PFSK-1 (cell line): ENCODE results near the gene MAP4K2.
A peak's percentile ranks its signal among the peaks of the same experiment; 100 is the strongest.

ENCODE experiments used
- FOXP2 ChIP-seq: optimal IDR thresholded peaks from 2 replicates; pipeline ENCODE3; 2011; ENCODE audit warnings: borderline replicate concordance, control low read depth, inconsistent platforms; ENCODE audit not compliant: insufficient read depth; ENCODE audit errors: extremely low read length, extremely low read depth
- POLR2AphosphoS5 ChIP-seq: IDR thresholded peaks from 2 replicates; pipeline ENCODE4 v1.6.1; 2012; ENCODE audit warnings: low read depth, mild to moderate bottlenecking, control low read depth, low read length, moderate library complexity
- REST ChIP-seq, 2 experiments: IDR thresholded peaks; 2 replicates each; pipeline versions ENCODE4 v1.6.1 to v1.8.0; 2011 to 2012; ENCODE audit warnings: low read depth in 2 of 2, low read length in 2 of 2, control low read depth in 1 of 2, inconsistent platforms in 1 of 2, mild to moderate bottlenecking in 1 of 2, moderate library complexity in 1 of 2; ENCODE audit not compliant: insufficient read depth in 1 of 2
- SIN3A ChIP-seq: IDR thresholded peaks from 2 replicates; pipeline ENCODE4 v1.6.1; 2012; ENCODE audit warnings: mild to moderate bottlenecking, low read length, moderate library complexity, borderline replicate concordance; ENCODE audit not compliant: insufficient read depth
- TAF1 ChIP-seq: IDR thresholded peaks from 2 replicates; pipeline ENCODE4 v1.6.1; 2012; ENCODE audit warnings: low read length, control low read depth, borderline replicate concordance; ENCODE audit not compliant: insufficient read depth

MAP4K2 gene

GRCh38 chr11:64787526-64788320 is 15.3 kb downstream of the MAP4K2 start:
- TF ChIP-seq FOXP2 (no peak), REST (IDR thresholded peaks at IDR 0.05; ENCODE audit: insufficient read depth in 1 of 2, low read depth in 2 of 2, low read length in 2 of 2) (no peak), SIN3A (no peak), POLR2AphosphoS5 (no peak), TAF1 (no peak)

GRCh38 chr11:64786308-64786707 is 16.7 kb downstream of the MAP4K2 start:
- TF ChIP-seq REST (IDR thresholded peaks at IDR 0.05; ENCODE audit: insufficient read depth in 1 of 2, low read depth in 2 of 2, low read length in 2 of 2) = no peak
- no peak for TF ChIP-seq TAF1
- no peak for TF ChIP-seq FOXP2
- no peak for TF ChIP-seq SIN3A
- TF ChIP-seq POLR2AphosphoS5 = no peak

- TF ChIP-seq TAF1 (no peak), REST (IDR thresholded peaks at IDR 0.05; ENCODE audit: insufficient read depth in 1 of 2, low read depth in 2 of 2, low read length in 2 of 2) (no peak), POLR2AphosphoS5 (no peak), SIN3A (no peak), FOXP2 (no peak)
Measured at GRCh38 chr11:64784813-64785581, 18.0 kb downstream of the MAP4K2 start.

- TF ChIP-seq FOXP2 (peak; percentile 65), SIN3A (peak; percentile 57; the same call in 1 of the 2 replicates), REST (IDR thresholded peaks at IDR 0.05; ENCODE audit: insufficient read depth in 1 of 2, low read depth in 2 of 2, low read length in 2 of 2) (no peak), POLR2AphosphoS5 (peak; percentile 78), TAF1 (peak; percentile 94)
Measured at GRCh38 chr11:64778473-64779298, 24.3 kb downstream of the MAP4K2 start, which contains the start of gene SF1. Gene SF1, minus strand, starts transcription at chr11:64778542. Its CDS starts 150 bp downstream, at chr11:64778392.
